NCI-H1417 treated with DMSO at 0.1 percent for 48 hours (cell line): ENCODE data around the gene B4GAT1.
"Not testable (repeated sequence)": the region's sequence is repeated elsewhere in the genome, so short reads cannot be mapped to it uniquely, and the experiment has no call there.

Source experiments
- DNase-seq: peaks from one replicate; lab custom pipeline; 2025; lab: John Stamatoyannopoulos, UW

B4GAT1 gene

DNA sequence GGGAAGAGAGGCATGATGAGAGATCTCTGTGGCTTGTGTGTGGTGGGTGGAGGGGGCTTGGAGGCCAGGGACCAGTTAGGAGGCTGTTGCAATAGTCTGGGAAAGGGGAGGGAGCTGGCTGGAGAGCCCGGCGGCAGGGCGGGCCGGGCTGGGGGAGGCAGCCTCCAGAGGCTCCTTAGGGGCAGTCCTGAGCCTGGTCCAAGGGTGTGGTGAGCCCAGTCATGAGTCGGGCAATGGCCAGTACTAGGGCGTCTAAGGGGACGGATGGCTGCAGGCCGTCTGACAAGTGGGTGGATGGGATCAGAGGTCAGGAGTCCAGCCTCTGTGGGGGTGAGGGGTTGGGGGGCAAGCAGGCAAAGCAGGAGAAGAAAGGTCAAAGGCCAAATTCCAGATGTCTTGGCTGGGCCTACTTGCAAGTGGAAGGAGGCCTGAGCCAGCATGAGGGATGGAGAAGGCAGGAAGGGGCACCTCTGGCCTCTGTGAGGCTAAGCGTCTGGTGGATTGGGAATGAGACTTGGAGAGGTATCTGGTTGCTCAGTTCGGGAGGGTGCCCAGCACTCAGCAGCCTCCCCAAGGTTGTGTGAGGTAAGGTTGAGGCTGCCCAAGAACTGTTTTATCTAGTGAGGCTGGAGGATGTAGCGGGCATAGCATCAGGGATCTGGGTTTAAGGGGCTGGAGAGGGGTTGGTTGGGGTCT, 24.5 kb downstream of the B4GAT1 start:
- no peak for DNase-seq

DNA sequence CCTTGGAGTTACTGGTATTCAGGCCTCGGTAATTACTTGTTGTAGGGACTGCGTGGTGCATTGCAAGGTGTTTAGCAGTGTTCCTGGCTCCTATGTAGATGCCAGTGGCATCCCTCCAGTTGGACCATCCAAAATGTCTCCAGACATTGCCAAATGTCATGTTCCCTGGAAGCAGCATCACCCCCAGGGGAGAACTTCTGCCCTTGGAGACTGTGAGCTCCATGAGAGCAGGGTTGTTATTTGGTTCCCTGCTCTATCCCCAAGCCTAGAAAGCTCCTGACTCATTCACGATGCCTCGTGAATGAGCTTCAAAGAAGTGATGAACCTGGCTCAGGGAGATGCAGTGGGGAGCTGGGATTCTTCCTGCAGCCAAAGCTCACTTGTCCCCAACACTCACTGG, 25.8 kb downstream of the B4GAT1 start:
- DNase-seq, result no peak

DNA sequence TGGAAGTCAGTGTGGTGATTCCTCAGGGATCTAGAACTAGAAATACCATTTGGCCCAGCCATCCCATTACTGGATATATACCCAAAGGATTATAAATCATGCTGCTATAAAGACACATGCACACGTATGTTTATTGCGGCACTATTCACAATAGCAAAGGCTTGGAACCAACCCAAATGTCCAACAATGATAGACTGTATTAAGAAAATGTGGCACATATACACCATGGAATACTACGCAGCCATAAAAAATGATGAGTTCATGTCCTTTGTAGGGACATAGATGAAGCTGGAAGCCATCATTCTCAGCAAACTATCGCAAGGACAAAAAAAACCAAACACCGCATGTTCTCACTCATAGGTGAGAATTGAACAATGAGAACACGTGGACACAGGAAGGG, 26.7 kb downstream of the B4GAT1 start:
- not testable (repeated sequence) for DNase-seq

DNA sequence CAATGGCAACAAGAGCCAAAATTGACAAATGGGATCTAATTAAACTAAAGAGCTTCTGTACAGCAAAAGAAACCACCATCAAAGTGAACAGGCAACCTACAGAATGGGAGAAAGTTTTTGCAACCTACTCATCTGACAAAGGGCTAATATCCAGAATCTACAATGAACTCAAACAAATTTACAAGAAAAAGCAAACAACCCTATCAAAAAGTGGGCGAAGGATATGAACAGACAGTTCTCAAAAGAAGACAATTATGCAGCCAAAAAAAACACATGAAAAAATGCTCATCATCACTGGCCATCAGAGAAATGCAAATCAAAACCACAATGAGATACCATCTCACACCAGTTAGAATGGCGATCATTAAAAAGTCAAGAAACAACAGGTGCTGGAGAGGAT, 27.1 kb downstream of the B4GAT1 start:
- DNase-seq, result not testable (repeated sequence)

DNA sequence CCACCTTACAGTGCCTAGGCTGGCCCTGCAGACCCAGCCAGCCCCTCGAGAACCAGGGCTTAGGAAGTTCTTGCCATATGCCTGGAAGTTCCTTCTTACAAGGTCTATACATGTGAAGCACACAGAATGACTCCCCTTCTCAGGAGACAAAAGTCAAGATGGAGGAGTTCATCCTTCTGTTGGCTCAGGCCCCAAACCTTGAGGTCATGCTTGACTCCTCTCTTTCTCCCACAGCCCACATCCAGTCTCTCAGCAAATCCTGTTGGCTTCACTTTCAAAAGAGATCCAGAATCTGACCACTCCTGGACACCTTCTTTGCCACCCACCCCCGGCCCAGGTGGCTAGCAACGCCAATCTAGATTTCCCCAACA, 28.8 kb downstream of the B4GAT1 start:
- DNase-seq, result no peak

- no peak for DNase-seq
These were observed 29.5 kb downstream of the B4GAT1 start for GRCh38 chr11:66317723-66318599.

- no peak for DNase-seq
These were observed 30.1 kb downstream of the B4GAT1 start for GRCh38 chr11:66317322-66317722.

- DNase-seq, result no peak
These were observed 30.6 kb downstream of the B4GAT1 start, which contains the start of gene CD248 for GRCh38 chr11:66316849-66317251. Gene CD248 (minus strand): TSS chr11:66317044. CDS start chr11:66317027, 17 bp downstream.

GRCh38 chr11:66315921-66316811, 31.3 kb downstream of the B4GAT1 start:
- no peak for DNase-seq

DNA sequence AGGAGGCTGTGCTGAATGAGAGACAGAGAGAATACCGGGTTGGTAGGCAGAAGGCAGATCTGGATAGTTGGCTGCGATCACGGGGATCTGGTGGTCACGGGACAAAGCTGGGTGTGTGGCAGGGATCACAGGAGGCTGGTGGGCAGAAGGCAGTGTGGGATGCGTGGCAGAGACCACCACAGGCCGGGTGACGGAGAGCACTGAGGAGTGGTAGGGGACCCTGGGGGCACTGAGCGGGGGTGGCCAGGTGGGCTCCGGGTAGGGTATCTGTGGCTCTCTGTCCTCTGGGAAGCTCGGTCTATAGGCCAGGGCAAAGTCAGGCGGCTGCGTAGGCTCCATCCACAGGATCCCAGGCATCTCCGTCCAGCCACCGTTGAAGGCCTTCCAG, 31.9 kb downstream of the B4GAT1 start:
- DNase-seq, result no peak

GRCh38 chr11:66314561-66315497, 32.6 kb downstream of the B4GAT1 start:
- no peak for DNase-seq

GRCh38 chr11:66314186-66314501, 33.3 kb downstream of the B4GAT1 start:
- DNase-seq, result no peak

- DNase-seq, result no peak
These were observed 33.9 kb downstream of the B4GAT1 start for GRCh38 chr11:66313321-66314185.

- DNase-seq, result peak; percentile 86
These were observed 34.7 kb downstream of the B4GAT1 start for GRCh38 chr11:66312549-66313320.

DNA sequence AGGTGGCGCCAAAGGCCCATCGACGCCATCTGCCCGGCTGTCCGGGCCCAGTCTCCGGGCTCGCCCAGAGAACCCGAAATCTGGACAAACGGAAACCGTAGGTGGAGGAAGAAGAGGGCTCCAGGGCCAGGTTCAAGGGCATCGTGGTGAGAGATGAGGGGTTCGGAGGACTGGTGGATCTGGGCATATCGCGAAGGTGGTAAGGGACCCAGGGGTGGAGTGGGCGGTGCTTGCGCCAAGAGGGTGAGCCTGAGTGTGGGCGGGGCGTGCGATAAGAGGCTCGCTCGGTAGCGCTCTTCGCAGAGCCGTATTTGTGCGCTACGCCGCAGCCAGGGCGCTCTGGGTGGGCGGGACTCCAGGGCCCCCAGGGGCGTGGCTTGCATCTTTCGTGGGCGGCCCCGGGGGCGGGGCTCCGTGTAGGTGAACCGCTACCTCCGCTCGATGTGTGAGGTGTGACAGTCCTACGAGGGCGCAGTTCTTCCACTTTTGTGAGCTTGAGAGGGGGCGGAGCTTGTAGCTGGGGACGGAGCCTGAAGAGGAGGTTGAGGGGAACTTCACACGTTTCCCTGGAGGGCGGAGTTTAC, 35.4 kb downstream of the B4GAT1 start:
- DNase-seq, result peak; percentile 83

DNA sequence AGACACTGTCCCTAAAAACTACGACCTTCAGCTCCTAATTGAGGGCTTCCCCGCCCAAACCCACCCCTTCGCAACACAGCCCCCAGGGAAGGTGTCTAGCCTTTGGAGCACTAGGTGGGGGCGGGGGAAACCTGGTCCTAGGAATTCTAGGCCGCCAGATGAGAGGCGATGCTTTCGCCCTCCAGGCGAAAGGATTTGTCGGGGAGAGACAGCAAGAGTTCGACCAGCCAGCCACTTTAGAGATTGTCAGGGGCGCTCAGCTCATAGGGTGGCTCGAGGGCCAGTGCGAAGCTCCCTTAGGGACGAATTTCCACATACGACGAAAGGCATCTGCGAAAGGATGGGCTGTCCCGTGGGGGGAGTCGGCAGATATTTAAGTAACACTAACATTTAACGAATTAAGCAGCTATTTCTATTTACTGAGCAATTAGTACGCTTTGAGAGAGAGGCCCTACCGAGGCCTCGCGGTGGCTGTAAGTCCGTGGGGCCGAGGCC, 35.9 kb downstream of the B4GAT1 start:
- no peak for DNase-seq

DNA sequence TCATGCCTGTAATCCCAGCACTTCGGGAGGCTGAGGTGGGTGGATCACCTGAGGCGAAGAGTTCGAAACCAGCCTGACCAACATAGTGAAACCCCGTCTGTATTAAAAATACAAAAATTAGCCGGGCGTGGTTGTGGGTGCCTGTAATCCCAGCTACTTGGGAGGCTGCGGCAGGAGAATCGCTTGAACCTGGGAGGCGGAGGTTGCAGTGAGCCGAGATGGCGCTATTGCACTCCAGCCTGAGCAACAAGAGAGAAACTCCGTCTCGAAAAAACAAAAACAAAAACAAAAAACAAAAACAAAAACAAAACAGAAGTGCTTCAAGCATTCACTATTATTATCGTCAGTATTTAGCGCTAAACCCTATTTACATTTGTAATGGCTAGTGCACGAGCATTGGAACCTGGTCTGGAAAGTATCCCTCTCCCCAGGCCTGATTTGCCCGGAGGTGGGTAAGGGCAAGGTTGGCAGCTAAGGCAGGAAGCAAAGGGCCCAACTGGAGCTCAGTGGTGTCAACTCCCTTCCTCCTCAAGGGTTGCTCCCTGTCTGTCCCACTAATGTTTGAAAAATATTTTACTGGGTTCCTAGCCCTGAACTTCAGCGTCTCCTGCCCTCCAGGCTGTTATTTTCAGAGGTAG, 36.5 kb downstream of the B4GAT1 start:
- not testable (repeated sequence) for DNase-seq

- no peak for DNase-seq
These were observed 37.1 kb downstream of the B4GAT1 start for GRCh38 chr11:66310324-66310723.
